Measurements from ENCODE around the gene PLEKHF1. TPM values are rescaled to one million over a fixed set of nuclear protein-coding genes. Genes with fewer than 3 reads are reported as not detected.

PLEKHF1 gene
- polyA plus RNA-seq, 5 donors, result 0.51 to 1.3 (median 0.90) TPM

- no peak for DNase-seq
These were observed 59.5 kb downstream of the PLEKHF1 start for GRCh38 chr19:29724746-29725145.

Other genes starting within 250 kb of the PLEKHF1 start
- not detected for gene VSTM2B, start 139.5 kb upstream of the PLEKHF1 start, polyA plus RNA-seq (ENCODE audit: insufficient read depth in 1 of 5, insufficient read length in 5 of 5, low replicate concordance in 1 of 5)
- 10 to 100 TPM; 47.1 to 62.6 (median 54.6) TPM for gene POP4, start 59.2 kb upstream of the PLEKHF1 start, polyA plus RNA-seq (ENCODE audit: insufficient read depth in 1 of 5, insufficient read length in 5 of 5, low replicate concordance in 1 of 5)
- 10 to 100 TPM; 17.6 to 23.6 (median 20.8) TPM for gene C19orf12, start 49.8 kb downstream of the PLEKHF1 start, polyA plus RNA-seq (ENCODE audit: insufficient read depth in 1 of 5, insufficient read length in 5 of 5, low replicate concordance in 1 of 5)
- 1 to 10 TPM; 4.3 to 6.2 (median 5.4) TPM for gene CCNE1, start 146.5 kb downstream of the PLEKHF1 start, polyA plus RNA-seq (ENCODE audit: insufficient read depth in 1 of 5, insufficient read length in 5 of 5, low replicate concordance in 1 of 5)

Data from right lung (tissue), 5 donors.